Measurements from ENCODE around the gene PROM2. TPM values are rescaled to one million over a fixed set of nuclear protein-coding genes. Genes with fewer than 3 reads are reported as not detected.

PROM2 gene
- total RNA-seq, 4 donors from 2014 or later = 59.7 to 184 (median 83.5) TPM

DNA sequence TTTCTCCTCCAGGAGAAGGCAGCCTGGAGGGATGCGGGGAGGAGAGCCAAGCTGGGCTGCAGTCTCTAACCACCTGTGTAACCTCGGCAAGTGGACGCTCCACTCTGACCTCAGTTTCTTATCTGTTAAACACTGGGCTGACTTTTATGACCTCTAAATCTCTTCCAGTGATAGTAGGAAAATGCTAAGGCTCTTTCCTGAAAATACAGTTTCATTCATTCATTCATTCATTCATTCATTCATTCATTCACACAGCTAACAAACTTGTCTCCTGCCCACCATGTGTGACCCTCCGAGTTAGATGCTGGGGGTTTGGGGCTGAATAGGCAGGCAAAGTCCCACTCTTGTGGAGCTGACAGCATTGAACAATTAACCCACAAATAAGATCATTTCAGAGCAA is 9.3 kb downstream of the PROM2 start:
- Histone ChIP-seq H3K4me3 (no peak overlapping the region), H3K36me3 (peaks cover 4 to 100% (median 37%) of the 10 kb centered on the region in 3 donors), H3K4me1 (peaks cover 0 to 28% (median 0%) of the 10 kb centered on the region in 3 donors), H3K27ac (no peak overlapping the region), H3K27me3 (no peaks in the 10 kb centered on the region), H3K9me3 (no peaks in the 10 kb centered on the region)
- TF ChIP-seq, protein P1, sequence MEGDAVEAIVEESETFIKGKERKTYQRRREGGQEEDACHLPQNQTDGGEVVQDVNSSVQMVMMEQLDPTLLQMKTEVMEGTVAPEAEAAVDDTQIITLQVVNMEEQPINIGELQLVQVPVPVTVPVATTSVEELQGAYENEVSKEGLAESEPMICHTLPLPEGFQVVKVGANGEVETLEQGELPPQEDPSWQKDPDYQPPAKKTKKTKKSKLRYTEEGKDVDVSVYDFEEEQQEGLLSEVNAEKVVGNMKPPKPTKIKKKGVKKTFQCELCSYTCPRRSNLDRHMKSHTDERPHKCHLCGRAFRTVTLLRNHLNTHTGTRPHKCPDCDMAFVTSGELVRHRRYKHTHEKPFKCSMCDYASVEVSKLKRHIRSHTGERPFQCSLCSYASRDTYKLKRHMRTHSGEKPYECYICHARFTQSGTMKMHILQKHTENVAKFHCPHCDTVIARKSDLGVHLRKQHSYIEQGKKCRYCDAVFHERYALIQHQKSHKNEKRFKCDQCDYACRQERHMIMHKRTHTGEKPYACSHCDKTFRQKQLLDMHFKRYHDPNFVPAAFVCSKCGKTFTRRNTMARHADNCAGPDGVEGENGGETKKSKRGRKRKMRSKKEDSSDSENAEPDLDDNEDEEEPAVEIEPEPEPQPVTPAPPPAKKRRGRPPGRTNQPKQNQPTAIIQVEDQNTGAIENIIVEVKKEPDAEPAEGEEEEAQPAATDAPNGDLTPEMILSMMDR (IDR thresholded peaks at IDR 0.05) = no peak
- no peak for TF ChIP-seq POLR2A (IDR thresholded peaks at IDR 0.05)
- intact Hi-C loops (cut with DNase I) = no loop called here
- 81 to 91% methylated on average over 3 to 4 of the region's 4 CpGs for WGBS, 2 donors
- DNase-seq = no peak

DNA sequence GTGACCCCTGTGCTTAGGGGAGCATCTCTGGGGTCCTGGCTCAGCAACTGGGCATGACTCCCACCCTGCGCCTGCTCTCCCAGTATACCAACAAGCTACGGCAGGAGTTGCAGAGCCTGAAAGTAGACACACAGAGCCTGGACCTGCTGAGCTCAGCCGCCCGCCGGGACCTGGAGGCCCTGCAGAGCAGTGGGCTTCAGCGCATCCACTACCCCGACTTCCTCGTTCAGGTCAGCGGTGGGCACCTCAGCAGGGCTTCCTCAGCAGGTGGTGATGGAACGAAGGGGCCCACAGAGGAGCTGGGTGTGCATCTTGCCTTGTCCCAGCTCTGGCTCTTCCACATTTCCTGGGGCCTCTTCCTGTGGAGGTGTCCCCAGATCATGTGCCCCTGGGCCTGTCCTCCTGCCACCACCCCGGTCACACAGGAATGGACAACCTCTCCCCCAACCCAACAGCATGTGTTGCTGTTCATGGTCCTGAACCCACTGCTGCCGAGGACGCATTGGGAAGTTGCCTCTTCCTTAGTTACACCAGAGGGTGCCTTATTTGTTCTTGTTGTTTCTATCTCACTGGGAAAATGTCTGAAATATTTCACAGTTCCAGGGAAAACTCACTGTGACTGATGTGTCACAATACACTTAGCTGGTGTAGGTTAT is 10.8 kb downstream of the PROM2 start:
- DNase-seq = no peak
- intact Hi-C loops (cut with DNase I) = no loop called here
- 92% methylated on average over 9 of the region's 13 CpGs for WGBS, 2 donors
- H3K9me3 ChIP-seq = no peaks in the 10 kb centered on the region
- no peak overlapping the region for H3K27ac ChIP-seq
- H3K27me3 ChIP-seq = no peaks in the 10 kb centered on the region
- H3K4me1 ChIP-seq = peaks cover 0 to 17% (median 0%) of the 10 kb centered on the region in 3 donors
- no peak overlapping the region for H3K4me3 ChIP-seq
- peaks cover 10 to 100% (median 39%) of the 10 kb centered on the region in 3 donors for H3K36me3 ChIP-seq
- TF ChIP-seq, protein P1 (IDR thresholded peaks at IDR 0.05) = no peak
- no peak for TF ChIP-seq POLR2A (IDR thresholded peaks at IDR 0.05)

DNA sequence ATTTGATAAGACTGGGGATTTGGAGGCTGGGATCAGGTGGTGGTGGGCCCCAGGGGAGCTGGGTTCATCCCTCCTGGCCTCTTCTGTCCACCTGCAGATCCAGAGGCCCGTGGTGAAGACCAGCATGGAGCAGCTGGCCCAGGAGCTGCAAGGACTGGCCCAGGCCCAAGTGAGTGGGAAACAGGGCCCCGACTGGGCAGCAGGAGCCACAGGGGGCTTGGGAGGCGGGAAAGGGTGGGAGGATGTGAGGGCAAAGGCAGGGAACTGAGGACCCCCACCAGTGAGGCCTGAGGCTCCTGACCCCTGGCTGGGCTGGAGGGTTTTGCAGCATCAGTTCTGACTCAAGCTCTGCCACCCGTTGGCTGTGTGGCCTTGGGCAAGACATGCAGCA is 11.3 kb downstream of the PROM2 start:
- WGBS, 2 donors = 56 to 75% methylated on average over 3 to 4 of the region's 4 CpGs
- H3K36me3 ChIP-seq = peaks cover 10 to 100% (median 41%) of the 10 kb centered on the region in 3 donors
- DNase-seq = no peak
- H3K27me3 ChIP-seq = no peaks in the 10 kb centered on the region
- intact Hi-C loops (cut with DNase I) = no loop called here
- H3K4me3 ChIP-seq = no peak overlapping the region
- H3K27ac ChIP-seq = no peak overlapping the region
- H3K4me1 ChIP-seq = peaks cover 0 to 17% (median 0%) of the 10 kb centered on the region in 3 donors
- no peak for TF ChIP-seq POLR2A (IDR thresholded peaks at IDR 0.05)
- TF ChIP-seq, protein P1 (IDR thresholded peaks at IDR 0.05) = no peak
- H3K9me3 ChIP-seq = peaks cover 0 to 4% (median 0%) of the 10 kb centered on the region in 3 donors

DNA sequence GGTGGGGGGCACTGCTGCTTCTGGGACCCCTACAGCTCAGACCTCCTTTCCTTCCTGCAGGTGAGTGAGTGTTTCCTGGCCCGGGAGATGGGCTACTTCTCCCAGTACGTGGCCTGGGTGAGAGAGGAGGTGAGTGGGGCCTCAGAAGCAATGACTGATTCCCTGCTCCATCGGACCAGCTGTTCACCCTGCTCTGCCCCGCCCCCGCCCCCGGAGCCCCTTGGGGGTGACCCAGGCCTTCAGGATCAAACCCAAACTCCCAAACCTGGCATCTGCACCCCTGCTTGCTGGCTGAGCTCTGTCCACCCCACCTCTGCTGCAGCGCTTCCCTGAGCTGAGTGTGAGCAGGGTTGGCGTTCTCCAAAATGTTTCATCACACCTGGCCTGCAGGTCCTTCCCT is 13.1 kb downstream of the PROM2 start:
- peaks cover 10 to 98% (median 30%) of the 10 kb centered on the region in 3 donors for H3K36me3 ChIP-seq
- intact Hi-C loops (cut with DNase I) = no loop called here
- 88% methylated on average over 6 of the region's 8 CpGs; no CpG with 5 or more reads in 1 of the 2 donors for WGBS, 2 donors
- no peak overlapping the region for H3K27ac ChIP-seq
- peaks cover 0 to 15% (median 0%) of the 10 kb centered on the region in 3 donors for H3K9me3 ChIP-seq
- DNase-seq = no peak
- H3K27me3 ChIP-seq = no peaks in the 10 kb centered on the region
- H3K4me3 ChIP-seq = no peak overlapping the region
- H3K4me1 ChIP-seq = peaks cover 0 to 5% (median 0%) of the 10 kb centered on the region in 3 donors
- TF ChIP-seq, protein P1 (IDR thresholded peaks at IDR 0.05) = no peak
- no peak for TF ChIP-seq POLR2A (IDR thresholded peaks at IDR 0.05)

DNA sequence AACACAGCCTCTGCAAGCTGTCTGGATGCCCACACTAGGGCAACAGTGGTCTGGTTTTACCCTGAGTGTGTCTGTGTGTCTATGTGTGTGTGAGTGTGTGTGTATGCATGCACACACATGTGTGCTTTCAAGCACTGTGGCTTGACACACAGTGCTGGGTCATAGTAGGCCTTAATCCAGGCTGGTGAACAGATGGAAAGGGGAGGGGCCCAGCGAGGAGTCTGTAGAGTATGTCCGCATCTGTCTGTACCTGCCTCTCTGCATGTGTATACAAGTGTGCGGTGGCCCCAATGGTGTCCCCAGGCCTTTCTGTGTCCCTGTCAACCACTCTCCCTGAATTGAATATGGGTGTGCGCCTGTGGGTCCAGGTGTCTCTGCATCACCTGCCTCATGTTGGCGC is 13.6 kb downstream of the PROM2 start:
- H3K27me3 ChIP-seq = no peaks in the 10 kb centered on the region
- H3K4me1 ChIP-seq = peaks cover 0 to 3% (median 0%) of the 10 kb centered on the region in 3 donors
- no peak for DNase-seq
- no peak overlapping the region for H3K4me3 ChIP-seq
- H3K9me3 ChIP-seq = peaks cover 0 to 15% (median 0%) of the 10 kb centered on the region in 3 donors
- TF ChIP-seq POLR2A (IDR thresholded peaks at IDR 0.05) = no peak
- TF ChIP-seq, protein P1 (IDR thresholded peaks at IDR 0.05) = no peak
- no peak overlapping the region for H3K27ac ChIP-seq
- 72 to 86% methylated on average over 3 to 4 of the region's 5 CpGs for WGBS, 2 donors
- peaks cover 10 to 93% (median 28%) of the 10 kb centered on the region in 3 donors for H3K36me3 ChIP-seq
- intact Hi-C loops (cut with DNase I) = no loop called here
